ENCODE data around the gene HTT-AS. TPM values are rescaled to one million over a fixed set of nuclear protein-coding genes. Genes with fewer than 3 reads are reported as not detected.
A peak's percentile ranks its signal among the peaks of the same experiment; 100 is the strongest.

The HTT-AS gene
- total RNA-seq, 2 donors from 2014 or later, result not detected

GRCh38 chr4:3047464-3048286, 26.7 kb downstream of the HTT-AS start:
- Histone ChIP-seq H3K27ac (no peak overlapping the region), H3K36me3 (replicated peaks in 1 of 2; ENCODE audit: insufficient read depth in 1 of 2, low read depth in 2 of 2) (no peaks in the 10 kb centered on the region), H3K27me3 (no peaks in the 10 kb centered on the region), H3K4me3 (peak overlapping the region in 1 of 2 donors; percentile 13), H3K4me1 (peaks cover 12% of the 10 kb centered on the region), H3K9me3 (no peaks in the 10 kb centered on the region)
- 30 to 41% methylated on average over 18 to 20 of the region's 20 CpGs for WGBS, 2 donors
- ATAC-seq (peak; percentile 81), DNase-seq (peak; percentile 72 to 84 (median 76))
- no peak for TF ChIP-seq POLR2A (IDR thresholded peaks at IDR 0.05)
- peak; percentile 60 to 77 (median 70) for TF ChIP-seq CTCF (IDR thresholded peaks at IDR 0.05)
- intact Hi-C loops (cut with DNase I), result no loop called here

- no peak for DNase-seq
- intact Hi-C loops (cut with DNase I), result no loop called here
- Histone ChIP-seq H3K4me3 (no peak overlapping the region), H3K27ac (no peak overlapping the region), H3K4me1 (peaks cover 19% of the 10 kb centered on the region), H3K9me3 (no peaks in the 10 kb centered on the region), H3K36me3 (replicated peaks in 1 of 2; ENCODE audit: insufficient read depth in 1 of 2, low read depth in 2 of 2) (no peaks in the 10 kb centered on the region), H3K27me3 (no peaks in the 10 kb centered on the region)
- ATAC-seq, result no peak
- 62 to 63% methylated on average over 4 of the region's 4 CpGs for WGBS, 2 donors
- TF ChIP-seq POLR2A (IDR thresholded peaks at IDR 0.05) (no peak), CTCF (IDR thresholded peaks at IDR 0.05) (no peak)
These were observed 27.7 kb downstream of the HTT-AS start for GRCh38 chr4:3046623-3047022.

- intact Hi-C loops (cut with DNase I), result no loop called here
- Histone ChIP-seq H3K36me3 (replicated peaks in 1 of 2; ENCODE audit: insufficient read depth in 1 of 2, low read depth in 2 of 2) (no peaks in the 10 kb centered on the region), H3K4me3 (no peak overlapping the region), H3K27ac (no peak overlapping the region), H3K4me1 (peaks cover 19% of the 10 kb centered on the region), H3K9me3 (no peaks in the 10 kb centered on the region), H3K27me3 (no peaks in the 10 kb centered on the region)
- 56 to 63% methylated on average over 7 of the region's 7 CpGs for WGBS, 2 donors
- DNase-seq, result no peak
- no peak for TF ChIP-seq CTCF (IDR thresholded peaks at IDR 0.05)
- no peak for ATAC-seq
These were observed 28.2 kb downstream of the HTT-AS start for GRCh38 chr4:3046162-3046561.

- WGBS, 2 donors, result 72 to 74% methylated on average over 22 of the region's 22 CpGs
- peak in 3 of 4 donors; percentile 26 to 50 (median 28) for DNase-seq
- Histone ChIP-seq H3K4me3 (no peak overlapping the region), H3K36me3 (replicated peaks in 1 of 2; ENCODE audit: insufficient read depth in 1 of 2, low read depth in 2 of 2) (no peaks in the 10 kb centered on the region), H3K9me3 (no peaks in the 10 kb centered on the region), H3K4me1 (peaks cover 19% of the 10 kb centered on the region), H3K27ac (no peak overlapping the region), H3K27me3 (no peaks in the 10 kb centered on the region)
- ATAC-seq, result no peak
- TF ChIP-seq CTCF (IDR thresholded peaks at IDR 0.05) (no peak), POLR2A (IDR thresholded peaks at IDR 0.05) (no peak)
- intact Hi-C loops (cut with DNase I), result no loop called here
These were observed 29.2 kb downstream of the HTT-AS start for GRCh38 chr4:3044870-3045819.

Data from body of pancreas (tissue), 4 donors.